ENCODE measurements around the gene COL4A2. TPM values are rescaled to one million over a fixed set of nuclear protein-coding genes. Genes with fewer than 3 reads are reported as not detected.

The COL4A2 gene
- total RNA-seq, 4 donors from 2014 or later, result 75.1 to 322 (median 115) TPM

DNA sequence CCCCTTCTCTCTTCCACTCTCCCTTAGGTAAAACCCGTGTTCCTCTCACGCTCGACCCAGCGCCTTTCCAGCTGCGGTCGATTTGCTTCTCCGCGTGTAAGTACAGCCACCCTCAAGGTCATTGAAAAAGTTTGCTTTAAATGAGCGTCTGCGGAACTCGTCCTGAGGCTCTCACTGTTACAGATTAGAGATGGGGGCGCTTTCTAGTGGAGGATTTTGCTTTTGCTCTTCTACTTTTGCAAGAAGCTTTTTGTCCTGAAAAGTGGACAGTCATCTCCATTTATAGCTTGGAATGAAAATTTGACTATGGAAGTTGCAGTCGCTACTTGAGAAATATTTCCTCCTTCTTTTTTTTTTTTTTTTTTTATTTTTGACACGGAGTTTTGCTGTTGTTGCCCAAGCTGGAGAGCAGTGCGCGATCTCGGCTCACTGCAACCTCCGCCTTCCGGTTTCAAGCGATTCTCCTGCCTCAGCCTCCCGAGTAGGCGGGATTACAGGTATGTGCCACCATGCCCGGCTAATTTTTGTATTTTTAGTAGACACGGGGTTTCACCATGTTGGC, 255.0 kb downstream of the COL4A2 start:
- H3K4me1 ChIP-seq, result peaks cover 0 to 31% (median 21%) of the 10 kb centered on the region in 4 donors
- intact Hi-C loops (cut with DNase I; ENCODE audit: low total_unique reads) (loop anchor here (5.0 kb wide), 1 partner anchor 55 kb away; the partner anchor contains the start of gene NAXD), in situ Hi-C loops (cut with MboI; ENCODE audit: low pct_ligation_motif_present in 1 of 4, low pct_unique_long_range_greater_than_20kb in 1 of 4, low sequenced_read_pairs in 3 of 4) (no loop called here)
- no peak for TF ChIP-seq EP300 (IDR thresholded peaks at IDR 0.05; ENCODE audit: low read depth)
- TF ChIP-seq, protein P1, sequence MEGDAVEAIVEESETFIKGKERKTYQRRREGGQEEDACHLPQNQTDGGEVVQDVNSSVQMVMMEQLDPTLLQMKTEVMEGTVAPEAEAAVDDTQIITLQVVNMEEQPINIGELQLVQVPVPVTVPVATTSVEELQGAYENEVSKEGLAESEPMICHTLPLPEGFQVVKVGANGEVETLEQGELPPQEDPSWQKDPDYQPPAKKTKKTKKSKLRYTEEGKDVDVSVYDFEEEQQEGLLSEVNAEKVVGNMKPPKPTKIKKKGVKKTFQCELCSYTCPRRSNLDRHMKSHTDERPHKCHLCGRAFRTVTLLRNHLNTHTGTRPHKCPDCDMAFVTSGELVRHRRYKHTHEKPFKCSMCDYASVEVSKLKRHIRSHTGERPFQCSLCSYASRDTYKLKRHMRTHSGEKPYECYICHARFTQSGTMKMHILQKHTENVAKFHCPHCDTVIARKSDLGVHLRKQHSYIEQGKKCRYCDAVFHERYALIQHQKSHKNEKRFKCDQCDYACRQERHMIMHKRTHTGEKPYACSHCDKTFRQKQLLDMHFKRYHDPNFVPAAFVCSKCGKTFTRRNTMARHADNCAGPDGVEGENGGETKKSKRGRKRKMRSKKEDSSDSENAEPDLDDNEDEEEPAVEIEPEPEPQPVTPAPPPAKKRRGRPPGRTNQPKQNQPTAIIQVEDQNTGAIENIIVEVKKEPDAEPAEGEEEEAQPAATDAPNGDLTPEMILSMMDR (IDR thresholded peaks at IDR 0.05), result no peak
- TF ChIP-seq POLR2A (IDR thresholded peaks at IDR 0.05), result no peak
- TF ChIP-seq POLR2AphosphoS5 (IDR thresholded peaks at IDR 0.05), result no peak
- no peak for DNase-seq
- 8 to 13% methylated on average over 3 to 20 of the region's 24 CpGs for WGBS, 2 donors (ENCODE audit: low coverage in 1 of 2)
- H3K9me3 ChIP-seq, result no peaks in the 10 kb centered on the region
- H3K36me3 ChIP-seq, result no peaks in the 10 kb centered on the region
- no peaks in the 10 kb centered on the region for H3K27me3 ChIP-seq
- H3K27ac ChIP-seq, result peak overlapping the region; percentile 93 to 98 (median 96)
- peak overlapping the region; percentile 72 to 93 (median 74) for H3K4me3 ChIP-seq

Small RNAs within 50 kb of the gene (small RNA-seq; reads per million reads assigned to genes)
- gene MIR8073, result 0 reads per million in 4 donors

Other genes starting within 250 kb of the COL4A2 start
- 100 to 1,000 TPM in 2 of 4 donors, 10 to 100 TPM in 2; 46.4 to 180 (median 99.2) TPM for gene COL4A1, start 127 bp upstream of the COL4A2 start, total RNA-seq

All from transverse colon (tissue), 4 donors.